Measurements from ENCODE around the gene GJE1. TPM values are rescaled to one million over a fixed set of nuclear protein-coding genes. Genes with fewer than 3 reads are reported as not detected.

The GJE1 gene
- polyA plus RNA-seq, 3 donors = not detected

DNA sequence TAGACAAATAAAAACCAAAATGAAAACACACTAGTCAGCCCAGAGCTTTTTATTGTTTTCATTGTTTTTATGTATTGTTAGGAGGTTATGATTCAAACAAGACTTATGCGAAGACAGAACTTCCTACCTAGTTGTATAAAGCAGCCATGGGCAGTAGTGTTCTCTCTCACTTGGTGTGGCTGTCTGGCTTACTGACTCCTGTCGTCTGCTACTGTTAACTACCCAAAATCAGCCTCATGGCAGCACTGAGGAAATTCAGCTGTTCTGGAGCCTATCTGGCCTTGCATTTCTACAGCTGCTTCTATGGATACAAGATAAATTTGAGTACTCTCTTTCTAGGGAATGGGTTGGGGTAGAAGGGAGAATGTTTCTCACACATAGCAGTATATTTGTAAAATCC, 34.8 kb downstream of the GJE1 start:
- H2AFZ ChIP-seq (ENCODE audit: insufficient read depth, low read depth, low read length, poor library complexity, severe bottlenecking) = no peak overlapping the region
- peaks cover 57 to 61% of the 10 kb centered on the region in 2 donors for H3K36me3 ChIP-seq (replicated peaks in 1 of 2; ENCODE audit: control insufficient read depth in 1 of 2, insufficient read depth in 2 of 2, low read length in 2 of 2)
- Mint-ChIP-seq H3K36me3 (peaks cover 40 to 63% of the 10 kb centered on the region in 2 donors), H3K27me3 (ENCODE audit: low read depth in 3 of 3) (no peaks in the 10 kb centered on the region), H3K9me3 (no peaks in the 10 kb centered on the region), H3K4me1 (peaks cover 2% of the 10 kb centered on the region), H3K4me3 (no peak overlapping the region), H3K27ac (no peak overlapping the region)
- H3K4me3 ChIP-seq (replicated peaks in 1 of 3; ENCODE audit: low read depth in 2 of 3, low read length in 3 of 3) = no peak overlapping the region
- no peak for DNase-seq
- peaks cover 38% of the 10 kb centered on the region for H3K79me2 ChIP-seq (ENCODE audit: insufficient read depth, low read length)
- H3K4me2 ChIP-seq (replicated peaks; ENCODE audit: extremely low read depth, low read length, poor library complexity, severe bottlenecking) = no peak overlapping the region
- H3K27ac ChIP-seq (ENCODE audit: low read depth in 1 of 2, low read length in 2 of 2) = no peak overlapping the region
- H3K9ac ChIP-seq (ENCODE audit: insufficient read depth, low read length, poor library complexity, severe bottlenecking) = no peak overlapping the region
- peaks cover 41% of the 10 kb centered on the region for H4K20me1 ChIP-seq (ENCODE audit: insufficient read depth, low read length)
- intact Hi-C loops (cut with micrococcal nuclease) = no loop called here
- no peaks in the 10 kb centered on the region for H3K27me3 ChIP-seq (ENCODE audit: control insufficient read depth in 2 of 2, insufficient read depth in 2 of 2, low read length in 2 of 2)
- H3K9me3 ChIP-seq (replicated peaks in 1 of 2; ENCODE audit: control insufficient read depth in 1 of 2, insufficient read depth in 1 of 2, low read length in 2 of 2) = no peaks in the 10 kb centered on the region
- no CpG with 5 or more reads among the region's 2 CpGs for WGBS (ENCODE audit: insufficient coverage)
- H3K4me1 ChIP-seq (ENCODE audit: control insufficient read depth in 1 of 2, insufficient read depth in 2 of 2, low read length in 2 of 2) = no peaks in the 10 kb centered on the region
- TF ChIP-seq CTCF (IDR thresholded peaks at IDR 0.05) = no peak

DNA sequence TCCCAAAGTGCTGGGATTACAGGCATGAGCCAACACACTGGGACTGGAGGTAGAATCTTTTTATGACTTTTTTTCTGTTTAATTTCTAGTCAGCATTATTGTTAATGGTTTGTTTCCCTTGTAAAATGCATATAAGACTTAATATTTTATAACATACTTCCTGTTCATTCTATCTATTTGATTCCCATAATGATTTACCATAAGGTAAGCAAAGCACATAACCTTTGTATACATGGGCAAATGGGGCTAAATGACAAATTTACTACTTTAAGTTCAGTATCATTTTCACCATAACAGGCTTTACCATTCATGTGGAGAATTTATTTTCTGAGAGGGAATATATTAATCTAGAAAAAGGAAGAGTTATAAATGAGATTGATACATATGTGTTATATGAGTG, 38.6 kb downstream of the GJE1 start:
- no peak for DNase-seq
- H3K79me2 ChIP-seq (ENCODE audit: insufficient read depth, low read length) = peaks cover 4% of the 10 kb centered on the region
- TF ChIP-seq CTCF (IDR thresholded peaks at IDR 0.05) = no peak
- no peak overlapping the region for H3K4me3 ChIP-seq (replicated peaks in 1 of 3; ENCODE audit: low read depth in 2 of 3, low read length in 3 of 3)
- no peaks in the 10 kb centered on the region for H3K9me3 ChIP-seq (replicated peaks in 1 of 2; ENCODE audit: control insufficient read depth in 1 of 2, insufficient read depth in 1 of 2, low read length in 2 of 2)
- Mint-ChIP-seq H3K4me3 (no peak overlapping the region), H3K27ac (no peak overlapping the region), H3K4me1 (no peaks in the 10 kb centered on the region), H3K36me3 (peaks cover 69 to 94% of the 10 kb centered on the region in 2 donors), H3K9me3 (peaks cover 0 to 4% (median 0%) of the 10 kb centered on the region in 7 donors), H3K27me3 (ENCODE audit: low read depth in 3 of 3) (no peaks in the 10 kb centered on the region)
- H3K36me3 ChIP-seq (replicated peaks in 1 of 2; ENCODE audit: control insufficient read depth in 1 of 2, insufficient read depth in 2 of 2, low read length in 2 of 2) = peaks cover 88 to 93% of the 10 kb centered on the region in 2 donors
- H3K4me2 ChIP-seq (replicated peaks; ENCODE audit: extremely low read depth, low read length, poor library complexity, severe bottlenecking) = no peak overlapping the region
- intact Hi-C loops (cut with micrococcal nuclease) = no loop called here
- H4K20me1 ChIP-seq (ENCODE audit: insufficient read depth, low read length) = peaks cover 5% of the 10 kb centered on the region
- no peak overlapping the region for H3K9ac ChIP-seq (ENCODE audit: insufficient read depth, low read length, poor library complexity, severe bottlenecking)
- H3K27me3 ChIP-seq (ENCODE audit: control insufficient read depth in 2 of 2, insufficient read depth in 2 of 2, low read length in 2 of 2) = no peaks in the 10 kb centered on the region
- no peak overlapping the region for H2AFZ ChIP-seq (ENCODE audit: insufficient read depth, low read depth, low read length, poor library complexity, severe bottlenecking)
- no peak overlapping the region for H3K27ac ChIP-seq (ENCODE audit: low read depth in 1 of 2, low read length in 2 of 2)
- no peaks in the 10 kb centered on the region for H3K4me1 ChIP-seq (ENCODE audit: control insufficient read depth in 1 of 2, insufficient read depth in 2 of 2, low read length in 2 of 2)
